Neuron (in vitro differentiated cells): ENCODE measurements around the gene PTPRM.

Source experiments
- H2AFZ ChIP-seq: one replicate; pipeline ENCODE4 v1.6.1; 2013; ENCODE audit warnings: low read depth, mild to moderate bottlenecking, inconsistent platforms, low read length, moderate library complexity
- H3K27me3 ChIP-seq: one replicate; pipeline ENCODE4 v1.6.1; 2013; ENCODE audit warnings: low read length; ENCODE audit not compliant: insufficient read depth
- H3K36me3 ChIP-seq: one replicate; pipeline ENCODE4 v1.6.1; 2013; ENCODE audit warnings: low read length; ENCODE audit not compliant: insufficient read depth
- H3K4me1 ChIP-seq: one replicate; pipeline ENCODE4 v1.6.1; 2013; ENCODE audit warnings: low read length; ENCODE audit not compliant: insufficient read depth
- H3K4me3 ChIP-seq: 2 replicates; pipeline ENCODE4 v1.5.1; 2013; ENCODE audit warnings: mild to moderate bottlenecking, low read length, moderate library complexity
- H3K9me3 ChIP-seq: one replicate; pipeline ENCODE4 v1.6.1; 2013; ENCODE audit warnings: low read length

PTPRM gene

DNA sequence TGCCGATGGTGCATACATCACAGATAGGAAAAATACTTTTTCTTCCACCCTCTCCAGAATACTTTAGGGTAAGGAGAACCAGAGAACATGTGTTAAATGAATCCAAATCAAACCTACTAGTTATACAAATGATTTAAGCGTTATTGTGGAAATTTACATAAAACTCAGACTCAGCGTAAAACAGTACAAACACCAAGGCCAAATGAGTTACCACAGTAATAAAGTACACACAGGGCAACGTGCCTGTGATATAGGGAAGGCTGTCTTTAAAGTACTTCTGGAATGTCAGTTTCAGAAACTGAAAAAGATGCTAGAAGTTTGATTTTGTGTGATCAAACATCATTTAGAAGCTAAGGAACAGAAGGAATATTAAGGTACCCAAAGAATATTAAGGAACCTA, 46.9 kb downstream of the PTPRM start:
- no peak overlapping the region for H2AFZ ChIP-seq
- no peak overlapping the region for H3K4me3 ChIP-seq
- H3K4me1 ChIP-seq: no peaks in the 10 kb centered on the region
- H3K9me3 ChIP-seq: no peaks in the 10 kb centered on the region
- H3K36me3 ChIP-seq: no peaks in the 10 kb centered on the region
- no peaks in the 10 kb centered on the region for H3K27me3 ChIP-seq

- no peak overlapping the region for H2AFZ ChIP-seq
- H3K36me3 ChIP-seq: no peaks in the 10 kb centered on the region
- no peaks in the 10 kb centered on the region for H3K4me1 ChIP-seq
These were observed 48.7 kb downstream of the PTPRM start for GRCh38 chr18:7615840-7616239.

DNA sequence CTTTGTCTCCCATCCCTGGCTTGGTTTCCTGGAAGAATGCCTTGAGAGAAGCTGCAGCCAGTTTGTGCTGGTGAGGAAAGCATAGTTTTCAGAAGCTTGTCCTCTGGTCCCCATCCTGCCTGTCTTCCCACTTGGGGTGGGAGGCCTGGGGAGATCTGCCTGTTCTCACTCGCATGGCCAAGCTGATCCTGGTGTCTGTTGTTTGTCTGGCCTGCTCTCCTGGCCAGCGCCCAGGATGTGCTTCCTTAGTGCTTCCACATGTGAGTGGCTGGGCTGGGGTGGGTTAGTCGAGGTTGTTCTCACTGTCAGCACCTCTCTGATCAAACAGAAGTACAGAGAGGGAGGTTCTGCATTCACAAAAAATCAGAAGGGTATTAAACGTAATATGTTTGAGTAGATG, 49.5 kb downstream of the PTPRM start:
- Histone ChIP-seq H2AFZ (no peak overlapping the region), H3K4me1 (no peaks in the 10 kb centered on the region), H3K36me3 (no peaks in the 10 kb centered on the region), H3K27me3 (no peaks in the 10 kb centered on the region), H3K4me3 (no peak overlapping the region), H3K9me3 (no peaks in the 10 kb centered on the region)

More at GRCh38 chr18:7615840-7616239, 48.7 kb downstream of the PTPRM start:
- H3K4me3 ChIP-seq: no peak overlapping the region
- no peaks in the 10 kb centered on the region for H3K9me3 ChIP-seq
- H3K27me3 ChIP-seq: no peaks in the 10 kb centered on the region

- no peak overlapping the region for H2AFZ ChIP-seq
- H3K9me3 ChIP-seq: no peaks in the 10 kb centered on the region
- no peaks in the 10 kb centered on the region for H3K27me3 ChIP-seq
- H3K4me3 ChIP-seq: no peak overlapping the region
- no peaks in the 10 kb centered on the region for H3K4me1 ChIP-seq
- no peaks in the 10 kb centered on the region for H3K36me3 ChIP-seq
These were observed 50.8 kb downstream of the PTPRM start for GRCh38 chr18:7617738-7618422.

DNA sequence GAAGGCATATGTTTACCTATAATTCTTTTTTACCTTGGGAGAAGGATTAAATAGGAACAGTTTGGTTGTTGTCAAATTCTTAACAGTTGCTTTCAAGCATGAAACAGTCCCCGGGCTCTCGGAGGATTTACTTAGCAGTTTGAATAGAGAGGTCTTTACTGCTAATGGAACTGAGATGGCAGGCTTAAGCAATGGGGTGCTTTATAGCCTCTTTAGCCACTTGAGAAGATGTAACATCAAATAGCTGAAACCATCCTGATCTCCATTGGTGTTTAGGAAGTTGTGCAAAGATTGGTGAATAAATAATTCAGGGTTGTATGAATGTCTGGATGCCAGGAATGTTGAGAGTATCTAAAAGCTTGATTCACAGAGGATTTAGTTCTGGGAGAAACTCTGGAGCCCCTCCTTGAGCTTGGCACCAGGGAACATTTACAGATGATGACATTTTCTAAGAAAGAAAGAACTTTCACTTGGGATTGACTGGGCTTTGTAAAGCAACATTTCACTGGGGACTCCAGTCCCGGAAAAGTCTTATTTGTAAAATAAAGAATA, 51.9 kb downstream of the PTPRM start:
- H3K27me3 ChIP-seq: no peaks in the 10 kb centered on the region
- no peak overlapping the region for H3K4me3 ChIP-seq
- no peaks in the 10 kb centered on the region for H3K4me1 ChIP-seq
- no peaks in the 10 kb centered on the region for H3K9me3 ChIP-seq
- H2AFZ ChIP-seq: no peak overlapping the region
- no peaks in the 10 kb centered on the region for H3K36me3 ChIP-seq

DNA sequence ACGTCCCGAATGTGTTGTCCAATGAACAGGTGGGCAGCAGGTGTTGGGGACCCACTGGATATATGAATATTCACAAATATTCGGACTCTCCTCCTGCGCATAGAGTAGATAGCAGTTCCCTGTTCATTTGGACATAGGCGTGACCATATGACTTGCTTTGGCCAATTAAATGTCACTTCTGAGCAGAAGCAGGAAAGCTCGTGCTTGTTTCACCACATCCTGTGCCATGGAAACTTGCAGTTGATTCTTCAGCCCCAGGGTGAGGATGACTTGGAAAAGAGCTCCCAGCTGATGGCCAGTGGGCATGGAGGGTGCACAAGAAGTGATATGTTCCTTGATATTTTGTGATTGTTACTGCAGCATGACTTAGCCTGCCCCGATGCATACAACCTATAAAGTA, 52.6 kb downstream of the PTPRM start:
- no peak overlapping the region for H2AFZ ChIP-seq
- H3K27me3 ChIP-seq: no peaks in the 10 kb centered on the region
- no peak overlapping the region for H3K4me3 ChIP-seq
- no peaks in the 10 kb centered on the region for H3K4me1 ChIP-seq
- H3K36me3 ChIP-seq: no peaks in the 10 kb centered on the region
- H3K9me3 ChIP-seq: no peaks in the 10 kb centered on the region

GRCh38 chr18:7622721-7623120, 55.6 kb downstream of the PTPRM start:
- Histone ChIP-seq H3K4me3 (no peak overlapping the region), H2AFZ (no peak overlapping the region), H3K36me3 (no peaks in the 10 kb centered on the region), H3K9me3 (no peaks in the 10 kb centered on the region), H3K27me3 (no peaks in the 10 kb centered on the region), H3K4me1 (no peaks in the 10 kb centered on the region)

DNA sequence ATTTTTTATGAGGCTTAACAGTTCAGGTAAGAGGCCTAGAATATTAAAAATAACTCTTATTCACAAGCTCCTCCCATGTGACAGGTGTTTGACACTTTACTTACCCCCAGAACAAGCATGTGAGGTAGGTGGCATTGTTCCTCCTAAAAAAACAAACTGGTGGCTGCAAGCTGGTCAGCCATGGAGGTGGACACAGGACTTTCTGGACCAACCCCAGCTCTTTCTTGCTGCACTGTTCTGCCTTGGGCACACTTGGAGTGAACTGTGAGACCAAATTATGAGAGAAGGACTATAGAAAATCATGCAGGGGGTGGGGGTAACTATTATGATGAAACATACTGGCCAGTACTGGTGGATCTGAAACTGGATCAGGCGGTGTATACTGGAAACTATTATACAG, 56.6 kb downstream of the PTPRM start:
- H3K4me1 ChIP-seq: no peaks in the 10 kb centered on the region
- no peak overlapping the region for H3K4me3 ChIP-seq
- no peaks in the 10 kb centered on the region for H3K27me3 ChIP-seq
- H3K9me3 ChIP-seq: no peaks in the 10 kb centered on the region
- H3K36me3 ChIP-seq: no peaks in the 10 kb centered on the region
- no peak overlapping the region for H2AFZ ChIP-seq

GRCh38 chr18:7624697-7625096, 57.6 kb downstream of the PTPRM start:
- Histone ChIP-seq H2AFZ (no peak overlapping the region), H3K4me3 (no peak overlapping the region), H3K9me3 (no peaks in the 10 kb centered on the region), H3K36me3 (no peaks in the 10 kb centered on the region), H3K4me1 (no peaks in the 10 kb centered on the region), H3K27me3 (no peaks in the 10 kb centered on the region)

DNA sequence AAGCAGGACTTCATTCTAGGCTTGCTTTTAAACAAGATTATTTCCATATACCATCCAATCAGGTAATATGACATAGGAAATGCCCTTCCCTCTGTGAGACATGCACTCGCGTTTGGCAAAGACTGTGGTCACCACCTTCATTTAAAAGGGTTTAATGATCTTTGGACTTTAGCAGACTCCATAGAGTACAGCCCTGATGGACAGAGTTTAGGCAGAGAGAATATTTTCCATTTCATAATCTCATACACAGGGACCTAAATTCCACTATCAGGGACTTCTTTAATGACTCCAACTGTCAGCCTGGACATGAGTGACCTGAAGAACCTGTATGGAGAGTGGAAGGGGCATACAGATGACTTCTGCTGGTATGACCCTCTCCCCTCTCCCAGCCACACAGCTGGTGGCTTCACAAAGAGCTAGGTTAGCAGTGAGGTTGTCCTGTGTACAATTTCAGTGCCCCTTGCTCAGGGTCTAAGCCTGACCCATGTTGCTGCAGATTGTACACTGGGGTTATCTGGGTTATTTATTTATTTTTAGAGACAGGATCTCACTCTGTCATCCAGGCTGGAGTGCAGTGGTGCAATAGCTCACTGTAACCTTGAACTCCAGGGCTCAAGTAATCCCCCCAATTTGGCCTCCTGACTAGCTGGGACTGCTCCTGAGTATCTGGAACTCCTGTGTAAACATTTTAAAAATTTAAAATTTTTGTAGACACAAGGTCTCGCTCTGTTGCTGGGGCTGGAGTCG, 59.2 kb downstream of the PTPRM start:
- Histone ChIP-seq H3K4me3 (no peak overlapping the region), H3K27me3 (no peaks in the 10 kb centered on the region), H3K4me1 (no peaks in the 10 kb centered on the region), H3K9me3 (no peaks in the 10 kb centered on the region), H3K36me3 (no peaks in the 10 kb centered on the region), H2AFZ (no peak overlapping the region)

DNA sequence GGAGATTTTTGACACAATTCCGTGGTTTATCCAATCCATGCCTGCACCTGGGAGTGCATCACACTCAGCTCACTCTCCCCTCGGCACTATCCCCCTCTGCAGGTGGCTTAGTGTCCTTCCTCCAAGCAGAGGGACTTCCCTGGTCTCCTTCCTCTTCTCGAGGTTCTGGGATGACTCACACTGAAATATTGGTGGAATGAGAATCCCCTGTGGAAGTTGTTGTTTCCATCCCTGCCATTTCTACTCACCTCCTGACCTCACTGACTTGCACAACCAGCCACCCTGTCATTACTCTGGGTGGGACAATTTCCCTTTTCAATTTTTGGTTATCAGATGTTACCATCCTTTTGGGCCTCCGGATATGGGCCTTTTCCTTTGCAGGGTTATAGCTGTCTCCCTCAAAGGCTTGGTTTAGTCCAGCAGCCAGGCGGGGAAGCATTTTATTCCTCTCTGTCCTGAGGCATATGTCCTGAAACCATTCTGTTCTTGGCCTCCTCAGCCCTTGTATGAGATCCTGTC, 59.9 kb downstream of the PTPRM start:
- Histone ChIP-seq H3K9me3 (no peaks in the 10 kb centered on the region), H3K4me3 (no peak overlapping the region), H3K4me1 (no peaks in the 10 kb centered on the region), H3K27me3 (no peaks in the 10 kb centered on the region), H2AFZ (no peak overlapping the region), H3K36me3 (no peaks in the 10 kb centered on the region)

- Histone ChIP-seq H3K9me3 (no peaks in the 10 kb centered on the region), H2AFZ (no peak overlapping the region), H3K4me1 (no peaks in the 10 kb centered on the region), H3K27me3 (no peaks in the 10 kb centered on the region), H3K36me3 (no peaks in the 10 kb centered on the region), H3K4me3 (no peak overlapping the region)
These were observed 62.3 kb downstream of the PTPRM start for GRCh38 chr18:7629416-7629815.

DNA sequence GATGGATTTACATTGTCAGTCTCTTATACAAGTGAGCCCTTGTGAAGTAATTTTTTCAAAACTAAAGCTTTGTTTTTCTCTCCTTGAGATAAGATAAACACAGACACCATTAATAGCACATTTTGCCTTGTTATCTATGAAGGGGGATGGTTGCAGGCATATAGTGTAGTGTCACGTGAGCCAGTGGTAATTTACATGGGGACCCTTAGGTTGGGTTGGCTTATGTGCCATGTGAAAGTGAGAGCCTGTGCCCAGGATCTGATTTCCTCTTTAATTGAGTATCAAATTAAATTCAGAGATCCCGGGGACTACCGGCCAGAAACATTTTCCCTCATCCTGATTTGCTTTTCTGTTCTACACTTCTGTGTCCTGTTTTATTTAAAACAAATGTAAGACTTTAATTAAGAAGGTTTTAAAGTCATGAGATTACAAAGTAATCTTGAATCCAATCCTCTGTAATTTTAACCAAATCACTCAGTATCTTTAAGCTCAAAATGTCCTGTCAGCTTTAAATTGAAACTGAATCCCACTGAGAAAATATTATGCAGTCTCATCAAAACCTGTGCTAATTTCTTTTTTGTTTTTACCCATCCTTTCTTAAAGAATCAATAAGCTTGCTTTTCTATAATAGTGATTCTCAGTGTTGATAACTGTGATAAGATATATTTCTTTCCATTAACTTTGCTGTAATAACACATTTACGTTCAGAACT, 63.8 kb downstream of the PTPRM start:
- Histone ChIP-seq H3K4me3 (no peak overlapping the region), H2AFZ (no peak overlapping the region), H3K9me3 (no peaks in the 10 kb centered on the region), H3K36me3 (no peaks in the 10 kb centered on the region), H3K4me1 (no peaks in the 10 kb centered on the region), H3K27me3 (no peaks in the 10 kb centered on the region)
